CD4-positive, alpha-beta T cell treated with Interleukin-4 for 1 hour (primary cell): ENCODE data around the gene EYS.
"Not testable (repeated sequence)": the region's sequence is repeated elsewhere in the genome, so short reads cannot be mapped to it uniquely, and the experiment has no call there.

Source experiments
- DNase-seq, 2 donors: peaks; one replicate each; pipeline ENCODE4 v3.0.0-alpha.2; 2020 to 2022

EYS gene

DNA sequence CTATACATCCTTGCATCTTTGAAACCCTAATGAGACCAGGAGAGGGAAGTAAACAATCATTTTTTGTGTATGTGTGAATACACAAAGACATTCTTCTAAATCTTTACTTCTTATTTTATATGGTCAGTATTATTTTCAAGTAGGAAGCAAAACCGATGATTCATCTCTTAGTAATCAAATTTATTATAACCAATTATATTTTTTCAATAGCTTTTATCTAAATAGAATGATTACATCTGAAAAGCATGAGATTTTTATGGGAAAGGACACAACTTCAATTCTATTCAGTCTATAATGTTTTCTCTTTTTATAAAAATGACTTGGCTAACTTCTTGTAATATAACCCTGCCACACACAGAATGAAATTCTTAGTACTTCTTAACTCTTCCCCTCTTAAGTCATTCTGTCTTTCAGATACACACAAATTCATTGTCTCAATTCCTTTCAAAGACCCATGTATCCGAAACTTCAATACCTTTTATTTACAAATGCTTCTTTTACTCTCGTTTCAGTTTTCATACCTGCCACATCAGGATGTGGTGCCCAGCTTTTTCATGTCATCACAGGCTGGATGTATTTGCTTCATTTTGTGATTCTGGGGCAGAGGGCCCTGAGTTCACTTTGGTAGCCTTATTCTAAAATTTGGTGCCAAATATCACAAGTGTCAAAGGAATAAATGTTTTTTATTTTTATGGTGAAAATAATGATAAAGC lies 1844.4 kb downstream of the EYS start:
- no peak for DNase-seq

DNA sequence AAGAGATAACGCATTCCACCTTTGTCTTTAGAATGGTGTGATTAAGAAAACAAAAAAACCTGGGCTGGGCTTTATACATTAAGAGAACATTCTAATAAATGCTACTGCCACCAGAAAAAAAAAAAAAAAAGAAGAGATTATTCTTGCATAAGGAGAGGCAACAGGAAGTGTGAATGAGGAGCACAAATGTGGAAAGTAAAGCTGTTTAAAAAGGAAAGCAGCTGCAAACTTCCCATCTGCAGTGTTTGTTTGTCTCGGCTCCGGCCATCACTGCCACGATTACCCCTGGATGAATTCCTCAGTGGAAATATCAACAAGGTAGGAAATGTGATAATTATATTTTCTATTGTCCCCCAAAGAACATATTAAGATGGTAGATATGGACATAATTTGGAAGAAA lies 1847.5 kb downstream of the EYS start:
- no peak for DNase-seq

DNA sequence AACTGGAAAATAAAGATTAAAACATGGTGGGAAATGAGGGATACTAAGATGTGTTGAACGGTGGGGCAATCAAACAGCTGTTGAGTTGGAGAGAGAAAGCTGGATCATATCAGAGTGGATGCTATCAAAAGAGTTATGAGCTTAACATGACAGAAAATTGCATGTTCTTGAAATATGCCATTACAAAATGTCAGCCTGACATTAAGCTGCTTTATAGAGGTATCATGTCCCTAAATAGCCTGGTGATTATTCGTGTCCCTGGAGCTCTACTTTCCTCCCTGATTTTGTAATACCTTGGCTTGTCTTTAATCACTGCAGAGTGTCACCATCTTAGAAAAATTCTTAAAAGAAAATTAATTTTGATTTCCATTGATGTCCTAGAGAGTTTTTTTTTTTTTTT lies 1848.3 kb downstream of the EYS start:
- DNase-seq: no peak

DNA sequence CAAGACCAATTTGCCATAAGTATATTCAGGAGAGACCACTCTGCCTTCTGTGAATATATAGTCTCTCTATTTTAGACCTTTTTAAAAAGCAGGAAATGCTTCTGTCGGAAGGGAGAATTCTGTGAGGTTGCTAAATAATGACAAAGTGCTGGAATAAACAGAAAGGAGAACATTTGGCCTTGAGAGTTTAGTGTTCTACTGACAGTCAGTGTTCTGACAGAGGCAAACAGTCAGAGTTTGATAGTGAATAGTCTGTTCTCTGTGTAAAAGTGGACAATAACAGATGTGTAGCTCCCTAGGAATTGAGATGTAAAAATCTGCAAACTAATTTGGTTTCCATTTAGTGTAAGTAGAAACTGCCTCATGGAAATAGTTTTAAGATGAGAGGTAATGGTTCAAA lies 1850.8 kb downstream of the EYS start:
- no peak for DNase-seq

DNA sequence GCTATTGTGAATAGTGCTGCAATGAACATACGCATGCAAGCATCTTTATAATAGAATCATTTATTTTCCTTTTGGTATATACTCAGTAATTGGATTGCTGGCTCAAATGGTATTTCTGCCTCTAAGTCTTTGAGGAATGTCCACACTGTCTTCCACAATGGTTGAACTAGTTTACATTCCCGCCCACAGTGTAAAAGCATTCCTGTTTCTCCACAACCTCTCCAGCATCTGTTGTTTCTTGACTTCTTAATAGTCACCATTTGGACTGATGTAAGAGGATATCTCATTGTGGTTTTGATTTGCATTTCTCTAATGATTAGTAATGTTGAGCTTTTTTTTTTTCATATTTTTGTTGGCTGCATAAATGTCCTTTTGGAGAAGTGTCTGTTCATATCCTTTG lies 1862.7 kb downstream of the EYS start:
- DNase-seq: no peak

DNA sequence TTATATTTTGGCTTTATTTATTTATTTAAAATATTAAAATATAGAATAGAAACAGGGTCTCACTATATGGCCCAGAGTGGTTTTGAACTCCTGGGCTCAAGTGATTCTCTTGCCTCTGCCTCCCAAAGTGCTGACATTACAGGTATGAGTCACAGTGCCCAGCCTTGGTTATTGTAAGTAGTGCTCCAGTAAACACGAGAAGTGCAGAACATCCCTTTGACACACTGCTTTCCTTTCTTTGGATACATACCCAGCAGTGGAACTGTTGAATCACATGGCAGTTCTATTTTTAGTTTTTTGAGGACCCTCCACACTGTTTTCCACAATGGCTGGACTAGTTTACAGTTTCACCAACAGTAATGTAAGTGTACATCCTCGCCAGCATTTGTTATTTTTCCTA lies 1867.5 kb downstream of the EYS start:
- no peak for DNase-seq

DNA sequence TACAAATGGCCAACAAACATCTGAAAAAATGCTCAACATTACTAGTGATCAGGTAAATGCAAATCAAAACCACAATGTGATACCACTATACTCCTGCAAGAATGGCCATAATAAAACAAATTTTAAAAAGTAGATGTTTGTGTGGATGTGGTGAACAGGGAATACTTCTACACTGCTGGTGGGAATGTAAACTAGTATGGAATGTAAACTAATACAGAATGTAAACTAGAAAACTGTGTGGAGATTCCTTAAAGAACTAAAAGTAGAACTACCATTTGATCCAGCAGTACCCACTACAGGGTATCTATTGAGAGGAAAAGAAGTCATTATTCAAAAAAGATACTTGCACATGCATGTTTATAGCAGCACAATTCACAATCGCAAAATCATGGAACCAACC lies 1878.3 kb downstream of the EYS start:
- DNase-seq: not testable (repeated sequence)

DNA sequence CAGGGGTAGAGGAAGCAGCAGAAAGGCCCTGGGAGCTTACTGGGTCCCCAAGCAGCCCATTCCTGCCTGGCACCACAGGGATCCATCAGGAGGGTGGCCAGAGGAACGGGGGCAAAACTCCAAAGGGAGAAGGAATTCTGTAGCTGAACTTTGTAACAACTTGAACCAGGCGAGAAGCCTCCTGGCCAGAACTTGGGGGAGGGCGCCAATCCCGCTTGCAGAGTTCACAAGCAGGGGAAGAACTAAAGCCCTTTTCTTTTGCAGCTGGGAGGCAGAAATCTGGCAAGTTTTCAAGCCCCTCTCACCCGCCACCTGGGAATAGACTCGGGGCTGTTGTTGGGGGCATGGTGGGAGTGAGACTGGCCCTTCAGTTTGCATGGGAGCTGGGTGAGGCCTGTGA lies 1882.3 kb downstream of the EYS start:
- DNase-seq: no peak

DNA sequence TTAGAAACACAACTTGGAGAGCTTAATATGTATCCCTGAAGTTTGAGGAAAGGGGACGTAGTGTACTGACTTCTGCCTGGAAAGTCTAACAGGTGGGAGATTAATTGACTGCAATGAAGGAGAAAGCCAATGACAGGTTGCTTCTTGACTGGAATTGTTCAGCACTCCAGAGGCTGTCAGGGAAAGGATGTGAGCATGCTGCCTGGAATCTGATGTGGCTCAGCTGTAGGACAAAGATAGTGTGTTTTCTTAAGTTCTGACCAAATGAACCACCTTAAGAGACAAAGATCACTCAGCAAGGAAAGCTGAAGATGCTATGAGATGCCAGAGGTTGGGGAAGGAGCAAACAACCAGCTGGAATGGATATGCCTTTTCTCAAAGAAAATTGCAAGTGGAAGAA lies 1885.6 kb downstream of the EYS start:
- no peak for DNase-seq

DNA sequence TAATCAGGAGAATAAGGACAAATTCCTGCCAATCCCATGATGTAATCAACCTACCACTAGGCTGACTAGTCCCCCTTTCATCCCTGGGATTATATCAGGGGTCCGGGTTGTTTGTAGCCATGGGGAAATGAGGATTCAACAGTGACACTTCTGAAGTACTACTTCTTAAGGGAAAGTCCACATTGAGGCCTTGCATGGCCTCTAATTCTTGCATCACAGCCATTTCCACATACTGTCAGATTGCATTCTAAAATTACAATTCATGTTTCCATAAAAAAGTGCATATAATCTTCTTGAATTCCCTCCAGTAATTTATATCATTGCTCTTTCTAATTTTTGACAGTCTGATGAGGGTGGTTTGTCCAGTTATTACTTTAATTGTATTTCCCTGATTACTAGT lies 1887.2 kb downstream of the EYS start:
- no peak for DNase-seq

DNA sequence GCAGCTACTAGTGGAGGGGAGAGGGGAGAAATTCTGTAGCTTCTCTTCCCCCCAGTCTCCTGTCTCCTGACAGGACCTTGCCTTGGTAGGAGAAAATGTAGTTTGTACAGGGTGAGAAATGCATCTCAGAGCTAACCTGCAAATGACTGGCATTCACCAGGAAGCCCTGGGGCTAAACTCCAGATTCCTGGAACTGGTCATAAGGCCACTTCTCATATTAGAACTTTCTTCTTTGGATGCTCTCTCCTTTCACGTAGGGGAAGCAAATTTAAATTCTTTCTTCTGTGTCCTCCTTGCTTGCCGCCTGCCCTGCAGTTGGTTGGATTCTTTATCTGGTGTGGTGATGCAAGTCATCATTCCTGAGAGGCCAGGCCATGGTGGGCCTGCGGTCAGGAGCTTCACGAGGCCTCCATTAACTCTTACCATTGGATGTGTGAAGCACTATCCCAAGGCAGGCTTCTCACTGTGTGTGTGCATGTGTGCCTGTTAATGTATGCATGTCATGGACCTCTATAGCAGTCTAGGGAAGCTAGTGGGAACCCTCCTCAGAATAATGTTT lies 1889.5 kb downstream of the EYS start:
- no peak for DNase-seq

DNA sequence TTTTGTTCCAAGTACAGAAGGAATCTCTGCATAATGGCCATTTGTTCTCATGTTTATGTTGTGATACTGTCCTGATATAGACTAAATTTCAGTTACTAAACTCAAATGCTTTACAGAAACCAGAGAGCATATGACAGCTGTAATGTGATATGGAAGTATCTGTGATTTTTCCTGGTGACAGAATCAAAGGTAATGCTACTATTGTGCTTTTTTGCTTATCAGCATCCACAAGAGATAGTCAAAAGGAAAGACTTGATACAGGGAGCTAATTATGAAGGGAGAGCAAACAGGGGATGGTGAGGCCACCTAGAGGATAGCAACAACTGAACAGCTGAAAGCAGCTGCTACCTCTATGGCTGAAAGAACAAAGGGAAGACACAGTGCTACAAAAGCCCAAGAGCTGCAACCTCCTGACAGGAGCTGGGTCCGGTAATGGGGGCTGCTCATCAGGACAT lies 1890.0 kb downstream of the EYS start:
- DNase-seq: no peak

DNA sequence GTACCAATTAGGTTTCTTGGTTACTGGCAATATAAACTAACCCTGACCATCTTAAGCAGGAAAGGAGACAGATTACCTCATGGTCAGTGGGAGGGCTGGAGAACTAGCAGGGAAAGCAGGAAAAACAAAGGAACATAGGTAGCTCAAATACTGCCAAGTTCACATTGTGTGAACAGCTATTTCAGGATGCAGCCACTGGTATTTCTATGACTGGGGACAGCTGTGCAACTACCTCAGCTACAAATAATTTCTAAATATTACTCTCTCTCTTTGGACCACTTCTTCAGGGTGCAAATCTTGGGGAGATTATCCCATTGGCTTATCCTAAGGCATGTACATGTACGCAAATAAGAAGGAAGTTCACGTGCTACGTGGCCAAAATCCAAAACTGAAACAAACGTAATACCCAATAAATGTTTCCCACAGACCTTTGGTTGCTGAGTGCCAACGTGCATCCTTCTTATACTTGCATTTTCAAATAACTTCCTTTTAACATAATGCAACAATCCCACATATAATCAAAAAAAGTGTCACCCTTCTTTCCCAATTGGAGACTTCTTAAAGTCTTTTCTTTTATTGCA lies 1890.5 kb downstream of the EYS start:
- DNase-seq: no peak

DNA sequence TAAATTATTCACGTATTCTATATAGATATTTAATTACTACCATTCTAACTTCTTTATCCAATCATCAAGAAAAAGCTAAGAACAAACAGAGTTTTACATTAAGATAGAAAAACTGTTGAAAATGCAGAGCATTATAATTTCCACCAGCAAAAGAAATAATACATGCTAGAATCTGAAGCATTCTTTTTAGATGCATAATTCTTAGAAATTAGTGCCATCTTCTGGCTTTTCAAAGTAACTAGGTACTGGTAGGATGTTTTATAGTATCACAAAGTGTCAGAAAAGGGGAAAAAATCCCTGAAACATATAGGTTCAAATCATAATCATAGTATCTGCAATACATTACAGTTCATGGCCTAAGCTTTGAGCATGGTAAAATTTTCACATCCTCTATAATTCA lies 1892.6 kb downstream of the EYS start:
- DNase-seq: no peak

DNA sequence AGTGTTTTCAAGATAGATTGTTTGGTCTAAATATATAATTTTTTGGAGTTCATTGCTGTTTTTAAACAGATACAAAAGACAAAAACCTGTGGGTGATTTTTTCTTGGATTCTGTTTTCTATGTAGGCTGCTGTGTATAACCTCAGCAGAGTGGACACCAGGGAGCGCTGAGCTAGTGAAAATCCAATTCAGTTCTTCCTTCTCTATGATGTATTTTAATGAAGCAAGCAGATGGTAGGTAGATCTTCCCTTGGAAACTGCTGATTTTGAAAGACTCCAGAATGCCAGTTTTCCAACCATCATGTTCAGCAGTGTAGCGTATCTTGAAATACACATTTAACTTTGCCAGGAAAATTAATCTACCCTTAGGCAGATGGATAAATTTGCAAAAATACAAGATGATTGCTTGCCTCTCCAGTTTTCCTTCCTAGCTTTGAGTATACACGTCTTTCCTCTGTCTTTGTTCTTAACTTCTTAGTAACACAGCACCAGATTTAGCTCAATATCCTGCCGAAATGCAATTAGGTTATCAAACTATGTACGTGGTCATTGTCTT lies 1893.4 kb downstream of the EYS start:
- DNase-seq: no peak

DNA sequence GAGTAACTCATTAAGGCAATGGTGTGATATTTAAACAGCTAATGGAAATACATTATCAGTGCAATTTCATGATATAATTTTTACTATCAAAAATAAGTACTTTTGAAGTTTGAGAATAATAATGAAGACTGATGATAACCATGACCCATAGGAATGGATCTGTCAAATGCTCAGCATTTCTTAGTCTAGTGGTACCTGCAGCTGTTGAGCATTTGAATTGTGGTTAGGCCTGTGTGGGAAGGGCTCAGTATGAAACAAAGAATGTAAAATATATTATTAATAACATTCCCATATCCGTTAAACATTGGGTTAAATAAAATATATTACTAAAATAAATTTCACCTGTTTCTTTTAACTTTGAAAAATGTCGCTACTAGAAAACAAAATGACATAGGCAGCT lies 1898.5 kb downstream of the EYS start:
- no peak for DNase-seq

DNA sequence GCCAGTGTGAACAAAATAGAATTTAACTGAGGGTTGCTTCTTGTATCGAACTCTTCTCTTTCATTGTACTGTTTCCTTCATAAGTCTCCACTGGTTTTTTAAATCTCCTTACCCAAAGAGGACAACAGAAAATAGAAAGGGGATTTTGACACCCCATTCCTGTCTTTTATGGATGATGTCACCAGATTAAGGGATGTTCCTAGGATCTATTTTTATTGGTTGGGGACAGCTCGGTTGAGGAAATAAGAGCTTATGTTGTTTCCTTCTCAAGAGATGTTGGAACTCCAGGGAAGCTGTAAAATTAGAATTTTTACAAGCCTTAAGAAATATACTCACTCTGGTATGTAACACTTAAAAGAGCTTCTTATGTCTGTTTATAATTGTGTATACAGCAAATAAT lies 1900.0 kb downstream of the EYS start:
- no peak for DNase-seq

DNA sequence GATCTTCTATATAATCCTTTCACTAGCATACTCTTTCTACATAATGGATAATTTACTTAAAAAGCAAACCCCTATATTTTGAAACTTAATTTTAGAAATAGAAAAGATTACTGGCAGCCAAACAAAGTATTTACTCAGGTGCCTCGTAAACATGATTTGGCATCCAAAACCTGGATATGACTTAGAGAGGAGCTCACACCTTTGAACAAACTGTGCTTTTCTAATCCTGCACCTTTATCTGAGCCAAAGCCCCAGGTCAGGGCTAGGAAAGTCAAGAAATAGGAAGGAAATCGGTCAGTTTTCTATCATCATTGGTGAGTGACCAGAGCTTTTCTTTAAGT lies 1900.5 kb downstream of the EYS start:
- no peak for DNase-seq

DNA sequence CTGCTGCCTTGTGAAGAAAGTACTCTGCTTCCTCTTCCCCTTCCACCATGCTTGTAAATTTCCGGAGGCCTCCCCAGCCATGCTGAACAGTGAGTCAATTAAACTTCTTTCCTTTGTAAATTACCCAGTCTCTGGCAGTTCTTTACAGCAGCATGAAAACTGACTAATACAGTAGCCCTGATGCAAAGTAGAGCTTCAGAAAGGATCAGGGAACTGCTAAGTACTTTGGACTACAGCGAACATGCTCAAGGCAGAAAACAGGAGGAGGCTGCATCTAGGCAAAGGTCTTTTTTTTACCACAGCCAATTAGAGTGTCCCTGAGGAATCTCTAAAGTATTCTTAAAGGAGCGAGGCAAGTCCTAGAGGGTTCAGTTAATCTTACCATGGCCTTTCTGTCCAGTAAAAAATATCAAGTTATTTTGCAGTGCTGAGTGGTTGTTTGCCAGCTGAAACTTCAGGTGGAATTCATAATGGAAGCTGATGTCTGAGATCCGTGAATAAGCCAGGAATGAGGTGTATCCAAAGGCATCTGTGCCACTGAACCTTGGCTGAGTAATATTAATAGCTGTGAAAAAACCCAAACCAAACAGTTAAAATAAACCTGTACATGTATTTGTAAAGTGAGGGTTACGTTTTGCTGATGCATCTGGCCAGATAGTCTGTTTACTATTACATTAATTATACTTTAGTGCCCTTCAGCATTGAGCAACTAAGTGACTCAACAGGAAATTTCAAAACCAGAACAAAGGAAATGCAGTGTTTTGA lies 1901.0 kb downstream of the EYS start:
- peak in 1 of 2 donors; percentile 49 for DNase-seq

DNA sequence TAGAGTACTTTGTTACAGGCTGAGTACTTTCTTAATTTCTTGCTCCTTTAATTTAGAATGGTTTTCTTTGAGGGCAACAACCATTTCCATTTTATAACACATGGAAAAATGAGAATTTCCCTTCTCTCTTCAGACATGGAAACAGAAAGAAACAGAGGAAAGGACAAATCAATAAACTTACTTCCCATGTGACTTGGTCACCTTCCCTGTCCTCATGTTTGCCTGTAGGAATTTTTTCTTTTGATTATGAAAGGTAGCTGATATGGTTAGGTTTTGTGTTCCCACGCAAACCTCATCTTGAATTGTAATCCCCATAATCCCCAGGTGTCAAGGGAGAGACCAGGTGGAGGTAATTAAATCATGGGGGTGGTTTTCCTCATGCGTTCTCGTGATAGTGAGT lies 1901.7 kb downstream of the EYS start:
- no peak for DNase-seq

DNA sequence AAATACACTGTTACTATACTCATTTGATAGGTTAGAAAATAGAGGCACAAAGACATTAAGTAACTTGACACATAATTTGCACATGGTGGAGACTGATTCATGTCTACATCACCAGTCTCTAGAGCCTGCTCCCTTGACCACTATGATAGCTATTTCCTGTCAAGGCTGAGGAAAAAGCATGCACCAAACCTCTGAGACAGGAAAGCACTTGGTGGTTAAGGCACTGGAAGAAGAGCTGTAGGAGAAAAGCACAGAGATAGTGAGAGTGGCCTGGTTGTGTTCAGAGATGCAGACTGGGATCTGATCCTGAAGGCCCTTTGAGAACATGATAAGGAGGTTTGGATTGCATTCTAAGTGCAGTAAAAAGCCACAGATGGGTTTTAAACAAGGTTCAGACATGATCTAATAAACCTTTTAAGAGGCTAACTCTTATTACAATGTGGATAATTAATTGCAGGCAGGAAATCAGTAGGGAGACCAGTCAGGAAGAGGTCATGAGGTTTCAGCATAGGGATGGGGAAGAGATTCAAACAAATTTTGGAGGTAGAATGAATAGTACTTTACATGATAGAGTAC lies 1902.6 kb downstream of the EYS start:
- no peak for DNase-seq

DNA sequence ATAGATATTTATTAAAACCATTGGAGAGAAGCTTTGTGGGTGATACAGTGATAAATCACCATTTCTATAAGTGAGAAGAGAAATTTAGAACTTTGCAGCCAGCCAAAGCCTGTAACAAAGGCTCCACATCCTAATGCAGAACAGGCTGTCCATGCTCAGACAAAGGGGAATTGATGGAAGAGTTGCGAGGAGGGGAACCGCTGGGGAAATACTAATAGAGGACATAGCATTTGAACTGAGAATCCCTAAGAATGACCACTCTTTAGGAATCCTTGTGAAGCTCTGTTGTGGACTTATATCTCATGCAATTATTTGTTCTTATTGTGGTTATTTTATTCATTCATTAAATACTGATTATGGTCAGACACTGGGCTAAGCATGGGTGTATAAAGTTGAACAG lies 1903.7 kb downstream of the EYS start:
- no peak for DNase-seq

DNA sequence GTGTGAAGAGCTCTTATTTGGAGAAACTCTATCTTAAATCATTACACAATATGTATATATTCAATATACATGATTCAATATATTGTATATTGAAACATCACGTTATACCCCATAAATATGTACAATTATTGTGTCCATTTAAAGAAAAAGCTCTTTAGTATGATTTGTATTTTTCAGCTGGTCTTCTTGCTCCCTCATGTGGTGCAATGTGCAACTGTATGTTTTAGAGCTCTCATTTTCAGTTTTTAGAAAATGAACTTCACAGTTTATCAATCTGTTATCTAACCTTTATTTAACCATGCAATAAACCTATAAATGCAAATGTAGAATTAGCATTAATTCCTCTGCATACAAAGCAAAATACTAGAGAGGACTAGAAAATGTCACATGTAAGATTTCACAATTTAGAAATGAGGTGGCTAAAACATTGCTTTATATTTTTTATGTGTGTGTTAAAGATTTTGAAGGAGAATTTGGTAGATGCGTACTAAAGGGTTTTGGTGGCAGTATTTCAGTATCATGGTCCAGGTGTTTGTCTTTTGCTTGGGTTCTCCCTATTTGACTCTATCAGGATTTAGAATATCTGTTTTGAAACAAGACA lies 1904.3 kb downstream of the EYS start:
- DNase-seq: no peak
